Psoas muscle (tissue), 8 donors: ENCODE data around the gene CAPN3. TPM values are rescaled to one million over a fixed set of nuclear protein-coding genes. Genes with fewer than 3 reads are reported as not detected.

Experiments used
- ATAC-seq, 4 donors: fragments of 200-7000 bp; cut with Tn5 transposase; one replicate each; pipeline ENCODE4 v1.9.1; 2020; ENCODE audit warnings: moderate library complexity in 3 of 4, mild to moderate bottlenecking in 2 of 4
- DNase-seq, 2 donors: peaks; one replicate each; pipeline ENCODE4 v3.0.0-alpha.2; 2020
- H3K27ac ChIP-seq: fragments of 200-600 bp; one replicate; pipeline ENCODE4 v1.8.0; 2022
- H3K27me3 ChIP-seq, 3 donors: fragments of 200-600 bp in 1 of 3; one replicate each; pipeline versions ENCODE4 v1.6.1 to v1.8.0; 2013 to 2022; ENCODE audit warnings: low read length in 2 of 3, mild to moderate bottlenecking in 2 of 3, moderate library complexity in 1 of 3; ENCODE audit not compliant: insufficient read depth in 3 of 3
- H3K36me3 ChIP-seq, 2 donors: fragments of 200-600 bp in 1 of 2; one replicate each; pipeline versions ENCODE4 v1.6.1 to v1.8.0; 2013 to 2022; ENCODE audit warnings: low read depth in 1 of 2, mild to moderate bottlenecking in 1 of 2, moderate library complexity in 1 of 2; ENCODE audit not compliant: insufficient read depth in 1 of 2
- H3K4me1 ChIP-seq: fragments of 200-600 bp; one replicate; pipeline ENCODE4 v1.8.0; 2022
- H3K4me3 ChIP-seq: fragments of 200-600 bp; one replicate; pipeline ENCODE4 v1.8.0; 2022; ENCODE audit warnings: mild to moderate bottlenecking
- H3K9me3 ChIP-seq: fragments of 200-600 bp; one replicate; pipeline ENCODE4 v1.8.0; 2022
- CTCF ChIP-seq: fragments of 200-600 bp; IDR thresholded peaks from one replicate; pipeline ENCODE4 v1.8.0; 2022; ENCODE audit warnings: antibody characterized with exemption
- WGBS, 3 donors: extraction: QIAGEN DNeasy Blood & Tissue Kit; methylation state at CpG; one replicate each; pipeline versions ENCODE4 v1.1.6 to v1.1.7; 2013; 5-methylcytosine and 5-hydroxymethylcytosine counted together
- intact Hi-C, 2 donors: fragments of 100-400 bp; cut with DNase I; formaldehyde crosslinking; loops; one replicate each; pipeline versions ENCODE4 v1.11.0 to v1.14.2; 2022
- polyA plus RNA-seq, 3 donors: library from polyadenylated mRNA; stranded (reverse); fragments of 200-250 nt; gene quantifications; one replicate each; pipeline ENCODE4 v1.2.3, GENCODE V29; 2013
- total RNA-seq, 4 donors: library from RNA; stranded (reverse); fragmentation: NEBNext Ultra II Directional in 2 of 4; extraction: Animal tissue kit (Norgen Biotek cat#: 25700) in 2 of 4; gene quantifications; one replicate each; pipeline versions ENCODE4 v1.2.1 to v1.2.4, GENCODE V29; 2021 to 2023
- donor health status: healthy with polysubstance abuse.
- donor health status: DM: no; HTN: no; CAD: no; lungs with moderate emphysema.
- donor health status: Bipolar disorder and iron deficiency.
- donor health status: healthy.
- donor health status: DM: yes; HTN: yes; CAD: no.
- donor health status: DM: no; HTN: no; CAD: no.
- donor health status: DM: no; HTN: no; CAD: no.
- donor health status: DM: yes; HTN: yes; CAD: no.

Gene CAPN3
- total and polyA plus RNA-seq, 7 donors: 114 to 413 (median 216) TPM

- H3K36me3 ChIP-seq: peaks cover 0 to 51% of the 10 kb centered on the region in 2 donors
- intact Hi-C loops: no loop called here
- no peaks in the 10 kb centered on the region for H3K27me3 ChIP-seq
- no peak overlapping the region for H3K4me3 ChIP-seq
- H3K4me1 ChIP-seq: peaks cover 30% of the 10 kb centered on the region
- DNase-seq (no peak), ATAC-seq (peak; percentile 52 to 81 (median 66))
- WGBS, 3 donors: 28 to 71% (median 42%) methylated on average over 6 of the region's 6 CpGs
- no peak for TF ChIP-seq CTCF
- H3K9me3 ChIP-seq: no peaks in the 10 kb centered on the region
- peak overlapping the region; percentile 80 for H3K27ac ChIP-seq
Measured at GRCh38 chr15:42343596-42344232, 15.6 kb upstream of the CAPN3 start.

DNA sequence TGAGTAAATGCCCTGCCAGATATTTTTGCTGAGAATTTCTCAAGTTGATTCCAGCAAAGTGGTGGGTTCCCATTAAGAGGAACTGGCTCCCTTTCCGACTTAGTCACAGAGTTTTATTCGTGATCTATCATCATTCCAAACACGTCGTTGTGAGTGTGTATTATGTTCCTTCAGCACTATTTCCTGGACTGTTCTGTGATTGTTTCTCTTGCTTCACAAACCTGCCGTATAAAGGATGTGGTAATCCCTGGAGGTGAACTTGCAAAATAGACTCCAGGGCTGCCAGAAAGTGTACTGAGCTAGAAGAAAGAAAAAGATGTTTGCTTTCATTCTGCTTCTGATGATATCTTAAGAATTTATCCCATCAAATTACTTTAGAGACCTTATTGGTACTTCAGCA lies 14.5 kb upstream of the CAPN3 start:
- H3K9me3 ChIP-seq: no peaks in the 10 kb centered on the region
- ATAC-seq: peak; percentile 87 to 95 (median 94)
- DNase-seq: no peak
- peak overlapping the region; percentile 80 for H3K27ac ChIP-seq
- H3K27me3 ChIP-seq: no peaks in the 10 kb centered on the region
- intact Hi-C loops: no loop called here
- H3K4me3 ChIP-seq: peak overlapping the region; percentile 8
- peaks cover 30% of the 10 kb centered on the region for H3K4me1 ChIP-seq
- WGBS, 3 donors: 9 to 10% (median 10%) methylated on average over 5 of the region's 5 CpGs
- peaks cover 0 to 58% of the 10 kb centered on the region in 2 donors for H3K36me3 ChIP-seq
- TF ChIP-seq CTCF: no peak

GRCh38 chr15:42345504-42345903 lies 13.8 kb upstream of the CAPN3 start:
- peak overlapping the region; percentile 80 for H3K27ac ChIP-seq
- intact Hi-C loops: no loop called here

GRCh38 chr15:42348083-42348482 lies 11.2 kb upstream of the CAPN3 start:
- DNase-seq: no peak
- H3K9me3 ChIP-seq: no peaks in the 10 kb centered on the region
- WGBS, 3 donors: 88 to 96% (median 90%) methylated on average over 5 of the region's 5 CpGs
- intact Hi-C loops: no loop called here
- no peaks in the 10 kb centered on the region for H3K27me3 ChIP-seq
- no peak for TF ChIP-seq CTCF
- ATAC-seq: no peak
- peaks cover 0 to 76% of the 10 kb centered on the region in 2 donors for H3K36me3 ChIP-seq
- H3K4me3 ChIP-seq: no peak overlapping the region
- no peak overlapping the region for H3K27ac ChIP-seq
- H3K4me1 ChIP-seq: peaks cover 30% of the 10 kb centered on the region

More at GRCh38 chr15:42345504-42345903, 13.8 kb upstream of the CAPN3 start:
- Histone ChIP-seq H3K4me3 (peak overlapping the region; percentile 8), H3K9me3 (no peaks in the 10 kb centered on the region), H3K27me3 (no peaks in the 10 kb centered on the region), H3K36me3 (peaks cover 0 to 60% of the 10 kb centered on the region in 2 donors), H3K4me1 (peaks cover 30% of the 10 kb centered on the region)
- DNase-seq: no peak
- 75 to 78% (median 77%) methylated on average over 3 of the region's 3 CpGs for WGBS, 3 donors
- ATAC-seq: peak in 1 of 4 donors; percentile 27
- TF ChIP-seq CTCF: no peak

- intact Hi-C loops: no loop called here
- Histone ChIP-seq H3K27me3 (no peaks in the 10 kb centered on the region), H3K4me1 (peaks cover 19% of the 10 kb centered on the region), H3K36me3 (peaks cover 0 to 87% of the 10 kb centered on the region in 2 donors), H3K9me3 (no peaks in the 10 kb centered on the region), H3K27ac (no peak overlapping the region), H3K4me3 (no peak overlapping the region)
- no peak for ATAC-seq
- no peak for DNase-seq
- no peak for TF ChIP-seq CTCF
- WGBS, 3 donors: 91 to 97% (median 92%) methylated on average over 2 of the region's 2 CpGs
Measured at GRCh38 chr15:42349186-42349585, 10.1 kb upstream of the CAPN3 start.
